Endothelial cell of umbilical vein (primary cell): ENCODE measurements around the gene PINK1. TPM values are rescaled to one million over a fixed set of nuclear protein-coding genes. Genes with fewer than 3 reads are reported as not detected.

ENCODE experiments used
- BruUV-seq: library from RNA; stranded (reverse); fragments of 400-500 nt; replicated peaks from 2 replicates; lab custom pipeline; 2021; lab: Mats Ljungman, UMichigan
- CTCF ChIA-PET: fragments of 300-600, 350-600 bp; sonication (Branson Sonifier 250); formaldehyde crosslinking; loops from one replicate; lab custom pipeline; 2021; ENCODE audit warnings: antibody characterized with exemption, inconsistent platforms; lab: Charles Lee
- POLR2A ChIA-PET: fragments of 300-600, 350-600 bp; sonication (Branson Sonifier 250); formaldehyde crosslinking; loops from one replicate; lab custom pipeline; 2021; ENCODE audit warnings: antibody characterized with exemption, inconsistent platforms; lab: Charles Lee
- DNase-seq: peaks from one replicate; pipeline ENCODE4 v3.0.0-alpha.2; 2011; ENCODE audit warnings: low read depth, low spot score
- FAIRE-seq: peaks from 2 replicates; lab custom pipeline; 2011; peaks lifted over from hg19 to GRCh38; lab: Jason Lieb, UNC
- H2AFZ ChIP-seq: 2 replicates; pipeline ENCODE4 v1.6.0; 2012; ENCODE audit warnings: low read depth, low read length, control low read depth, inconsistent platforms
- H3K27ac ChIP-seq: 2 replicates; pipeline ENCODE4 v1.5.1; 2011; ENCODE audit warnings: low read depth, mild to moderate bottlenecking, control low read depth, low read length, moderate library complexity; ENCODE audit not compliant: insufficient read depth
- H3K27me3 ChIP-seq, 2 experiments: 2 replicates each; pipeline versions ENCODE4 v1.6.0 to v1.6.1; 2011; ENCODE audit warnings: low read length in 2 of 2, mixed read lengths in 1 of 2; ENCODE audit not compliant: control insufficient read depth in 2 of 2, insufficient read depth in 2 of 2
- H3K36me3 ChIP-seq, 2 experiments: 2 replicates in 1 of 2; 3 replicates in 1 of 2; pipeline ENCODE4 v1.5.1; 2011; ENCODE audit warnings: low read length in 2 of 2, mild to moderate bottlenecking in 1 of 2, moderate library complexity in 1 of 2; ENCODE audit not compliant: control insufficient read depth in 2 of 2, insufficient read depth in 2 of 2; ENCODE audit errors: extremely low read depth in 1 of 2
- H3K4me1 ChIP-seq: 3 replicates; pipeline ENCODE4 v1.5.1; 2011; ENCODE audit warnings: mild to moderate bottlenecking, low read length; ENCODE audit not compliant: control insufficient read depth, insufficient read depth; ENCODE audit errors: extremely low read depth
- H3K4me2 ChIP-seq: 2 replicates; pipeline ENCODE4 v1.6.1; 2011; ENCODE audit warnings: low read length, control low read depth, mixed read lengths; ENCODE audit not compliant: insufficient read depth
- H3K4me3 ChIP-seq, 3 experiments: fragments of 200-600 bp in 1 of 3; sonication (generic), shearing (Covaris generic) in 1 of 3; replicated peaks in 1 of 3; 2 replicates each; pipeline ENCODE4 v1.5.1; 2011 to 2016; ENCODE audit warnings: control low read depth in 3 of 3, low read length in 3 of 3, mild to moderate bottlenecking in 2 of 3, inconsistent platforms in 1 of 3, low read depth in 1 of 3, moderate library complexity in 1 of 3; ENCODE audit not compliant: insufficient read depth in 1 of 3
- H3K79me2 ChIP-seq: 2 replicates; pipeline ENCODE4 v1.6.0; 2012; ENCODE audit warnings: low read length, inconsistent platforms; ENCODE audit not compliant: control insufficient read depth, insufficient read depth
- H3K9ac ChIP-seq: replicated peaks from 2 replicates; pipeline ENCODE3; 2011; ENCODE audit warnings: low read length, control low read depth; ENCODE audit not compliant: insufficient read depth; ENCODE audit errors: extremely low read depth
- H3K9me1 ChIP-seq: replicated peaks from 3 replicates; pipeline ENCODE4 v1.6.0; 2011; ENCODE audit warnings: mild to moderate bottlenecking, low read length; ENCODE audit not compliant: control insufficient read depth, insufficient read depth; ENCODE audit errors: extremely low read depth
- H3K9me3 ChIP-seq: replicated peaks from 2 replicates; pipeline ENCODE4 v1.5.1; 2012; ENCODE audit warnings: low read length, inconsistent platforms; ENCODE audit not compliant: control insufficient read depth, insufficient read depth
- H4K20me1 ChIP-seq: replicated peaks from 2 replicates; pipeline ENCODE3; 2011; ENCODE audit warnings: mild to moderate bottlenecking, low read length; ENCODE audit not compliant: control insufficient read depth, insufficient read depth; ENCODE audit errors: extremely low read depth
- CTCF ChIP-seq, 2 donors: IDR thresholded peaks; 1 replicate in 1 of 2; 2 replicates in 1 of 2; pipeline ENCODE4 v1.5.1; 2011; ENCODE audit warnings: low read length in 2 of 2, mild to moderate bottlenecking in 2 of 2, moderate library complexity in 2 of 2, control low read depth in 1 of 2, inconsistent platforms in 1 of 2, low read depth in 1 of 2; ENCODE audit not compliant: insufficient read depth in 1 of 2; ENCODE audit errors: extremely low read depth in 1 of 2
- EZH2 ChIP-seq: IDR thresholded peaks from 2 replicates; pipeline ENCODE4 v1.6.1; 2012; ENCODE audit warnings: borderline replicate concordance, low read depth, mild to moderate bottlenecking, moderate library complexity, low read length, inconsistent platforms; ENCODE audit not compliant: severe bottlenecking
- FOS ChIP-seq: IDR thresholded peaks from 2 replicates; pipeline ENCODE4 v1.6.1; 2011; ENCODE audit warnings: mild to moderate bottlenecking, low read length, moderate library complexity, borderline replicate concordance; ENCODE audit not compliant: insufficient read depth
- GATA2 ChIP-seq: IDR thresholded peaks from 2 replicates; pipeline ENCODE4 v1.7.0; 2011; ENCODE audit warnings: low read depth, mild to moderate bottlenecking, moderate library complexity, mixed read lengths, low read length; ENCODE audit not compliant: insufficient read length, insufficient read depth
- JUN ChIP-seq: IDR thresholded peaks from 2 replicates; pipeline ENCODE4 v1.6.1; 2011; ENCODE audit warnings: borderline replicate concordance, low read depth; ENCODE audit not compliant: insufficient read length, insufficient read depth
- MAX ChIP-seq: IDR thresholded peaks from 2 replicates; pipeline ENCODE4 v1.6.1; 2011; ENCODE audit not compliant: insufficient read depth, insufficient read length
- MYC ChIP-seq: IDR thresholded peaks from one replicate; pipeline ENCODE4 v1.6.1; 2011; ENCODE audit warnings: mild to moderate bottlenecking, low read depth, low read length
- POLR2A ChIP-seq: IDR thresholded peaks from 2 replicates; pipeline ENCODE4 v1.6.1; 2012; ENCODE audit warnings: low read depth, mild to moderate bottlenecking, control low read depth, low read length
- POLR2AphosphoS5 ChIP-seq: IDR thresholded peaks from 2 replicates; pipeline ENCODE4 v1.6.1; 2012; ENCODE audit warnings: low read depth, mild to moderate bottlenecking, control low read depth, low read length, moderate library complexity; ENCODE audit not compliant: insufficient read depth
- dilution Hi-C: fragments of 300-500 bp; cut with MboI; formaldehyde crosslinking; loops from one replicate; pipeline ENCODE4 v1.15.0; 2019; ENCODE audit warnings: low sequenced_read_pairs; ENCODE audit not compliant: extremely low pct_ligation_motif_present
- intact Hi-C: fragments of 100-400 bp; cut with micrococcal nuclease; formaldehyde crosslinking; loops from one replicate; pipeline ENCODE4 v1.10.0; 2022
- polyA plus RNA-seq, 4 experiments: library from polyadenylated mRNA; depleted of rRNA in 3 of 4; stranded (reverse) in 3 of 4; unstranded in 1 of 4; fragments of >200 nt; gene quantifications; 2 replicates each; pipeline versions ENCODE4 v1.2.1 to v1.2.3, GENCODE V29; 2011 to 2012; ENCODE audit warnings: missing spikeins in 1 of 4
- total RNA-seq: library from RNA; stranded (reverse); gene quantifications from 2 replicates; pipeline ENCODE4 v1.2.3, GENCODE V29; 2021

The PINK1 gene
- total and polyA plus RNA-seq, 2 donors (not counting 3 experiments of a cell fraction or from before 2014, with no cell fraction given), result 27.3 to 27.9 TPM

GRCh38 chr1:20695515-20695914 is 62.3 kb downstream of the PINK1 start:
- no peaks in the 10 kb centered on the region for H3K79me2 ChIP-seq
- no peaks in the 10 kb centered on the region for H3K36me3 ChIP-seq
- H3K27ac ChIP-seq, result no peak overlapping the region
- H3K27me3 ChIP-seq, result no peaks in the 10 kb centered on the region
- peaks cover 4% of the 10 kb centered on the region for H3K4me1 ChIP-seq
- no peaks in the 10 kb centered on the region for H3K9me3 ChIP-seq
- DNase-seq (no peak), FAIRE-seq (no peak)
- H2AFZ ChIP-seq, result no peak overlapping the region
- no peaks in the 10 kb centered on the region for H3K9me1 ChIP-seq
- no peak overlapping the region for H3K4me2 ChIP-seq
- TF ChIP-seq POLR2A (no peak), JUN (no peak), CTCF (IDR thresholded peaks at IDR 0.05; ENCODE audit: extremely low read depth in 1 of 2, insufficient read depth in 1 of 2, low read depth in 1 of 2, low read length in 2 of 2) (no peak), MYC (no peak), EZH2 (no peak), GATA2 (no peak), POLR2AphosphoS5 (no peak), FOS (no peak), MAX (no peak)
- ChIA-PET CTCF (interaction anchor here (1.2 kb wide), 1 partner anchor 500 kb away, joined by 10 read pairs; no protein-coding TSS in a partner anchor), POLR2A (no interaction called here)
- no peaks in the 10 kb centered on the region for H4K20me1 ChIP-seq
- no peak overlapping the region for H3K9ac ChIP-seq
- intact Hi-C loops (loop anchor here (5.0 to 10.0 kb wide), 2 partner anchors 92 to 379 kb away; partner anchors contain the start of gene HP1BP3), dilution Hi-C loops (no loop called here)
- H3K4me3 ChIP-seq, result no peak overlapping the region
- no TSS peak for BruUV-seq
